Measurements from ENCODE around the gene ITFG1. TPM values are rescaled to one million over a fixed set of nuclear protein-coding genes. Genes with fewer than 3 reads are reported as not detected.
"Not testable (repeated sequence)": the region's sequence is repeated elsewhere in the genome, so short reads cannot be mapped to it uniquely, and the experiment has no call there.

ITFG1 gene
- total RNA-seq, 2 experiments from 2014 or later = 18.0 to 18.5 TPM

DNA sequence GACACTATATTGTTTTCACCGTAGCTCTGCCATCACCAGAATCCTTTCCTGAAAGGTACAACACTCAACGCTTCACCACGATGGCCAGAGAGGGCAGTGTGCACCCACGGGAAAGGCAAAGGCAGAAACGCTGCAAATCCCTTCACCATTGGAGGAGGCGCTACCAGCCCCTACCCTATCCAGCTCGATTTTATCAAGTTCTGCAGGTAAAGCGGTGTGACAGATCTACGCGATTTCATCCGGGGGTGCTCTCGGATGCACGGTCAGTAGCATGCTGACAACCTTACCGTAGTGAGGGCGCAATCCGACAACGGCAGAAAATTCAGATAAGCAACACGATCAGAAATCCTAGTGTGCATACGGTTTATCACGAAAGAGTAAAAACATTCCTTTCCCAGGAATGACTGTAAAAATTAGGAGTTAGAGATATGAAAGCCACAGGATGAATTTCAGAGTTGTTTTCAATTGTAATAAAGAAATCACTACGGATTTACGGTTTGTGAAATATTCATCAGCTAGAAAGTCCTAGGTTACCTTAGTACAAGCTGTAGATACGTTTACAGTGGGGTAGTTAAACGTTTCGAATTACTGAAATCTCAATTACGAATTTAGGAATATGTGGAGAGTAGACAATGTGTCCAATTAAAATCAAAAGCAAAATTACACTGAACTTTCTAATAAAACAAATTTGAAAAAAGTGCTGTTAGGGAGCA is 318.9 kb downstream of the ITFG1 start:
- peak overlapping the region; percentile 87 for H3K4me3 Mint-ChIP-seq
- H3K27me3 Mint-ChIP-seq = peaks cover 21% of the 10 kb centered on the region
- H3K27me3 ChIP-seq (ENCODE audit: control insufficient read depth in 1 of 2, insufficient read depth in 2 of 2, low read length in 2 of 2) = peaks cover 0 to 8% of the 10 kb centered on the region in 2 experiments
- no peak overlapping the region for H3K27ac ChIP-seq (ENCODE audit: low read depth in 1 of 2, low read length in 2 of 2)
- ATAC-seq (ENCODE audit: poor library complexity) (peak; percentile 82), DNase-seq (peak; percentile 63 to 91 (median 77))
- H3K36me3 ChIP-seq (ENCODE audit: insufficient read depth, low read length) = no peaks in the 10 kb centered on the region
- no peaks in the 10 kb centered on the region for H3K9me3 Mint-ChIP-seq
- H3K36me3 Mint-ChIP-seq (ENCODE audit: low read depth) = no peaks in the 10 kb centered on the region
- H3K9me3 ChIP-seq (ENCODE audit: control insufficient read depth in 1 of 2, insufficient read depth in 1 of 2, low read length in 2 of 2) = no peaks in the 10 kb centered on the region
- H3K27ac Mint-ChIP-seq = peak overlapping the region; percentile 45
- TF ChIP-seq, protein P1, sequence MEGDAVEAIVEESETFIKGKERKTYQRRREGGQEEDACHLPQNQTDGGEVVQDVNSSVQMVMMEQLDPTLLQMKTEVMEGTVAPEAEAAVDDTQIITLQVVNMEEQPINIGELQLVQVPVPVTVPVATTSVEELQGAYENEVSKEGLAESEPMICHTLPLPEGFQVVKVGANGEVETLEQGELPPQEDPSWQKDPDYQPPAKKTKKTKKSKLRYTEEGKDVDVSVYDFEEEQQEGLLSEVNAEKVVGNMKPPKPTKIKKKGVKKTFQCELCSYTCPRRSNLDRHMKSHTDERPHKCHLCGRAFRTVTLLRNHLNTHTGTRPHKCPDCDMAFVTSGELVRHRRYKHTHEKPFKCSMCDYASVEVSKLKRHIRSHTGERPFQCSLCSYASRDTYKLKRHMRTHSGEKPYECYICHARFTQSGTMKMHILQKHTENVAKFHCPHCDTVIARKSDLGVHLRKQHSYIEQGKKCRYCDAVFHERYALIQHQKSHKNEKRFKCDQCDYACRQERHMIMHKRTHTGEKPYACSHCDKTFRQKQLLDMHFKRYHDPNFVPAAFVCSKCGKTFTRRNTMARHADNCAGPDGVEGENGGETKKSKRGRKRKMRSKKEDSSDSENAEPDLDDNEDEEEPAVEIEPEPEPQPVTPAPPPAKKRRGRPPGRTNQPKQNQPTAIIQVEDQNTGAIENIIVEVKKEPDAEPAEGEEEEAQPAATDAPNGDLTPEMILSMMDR (IDR thresholded peaks at IDR 0.05) = peak; percentile 83
- ChIA-PET POLR2A (interaction anchor here (0.7 to 4.0 kb wide), 9 partner anchors 20 to 1243 kb away, joined by 3 to 23 read pairs (median 3); partner anchors contain the start of genes DNAJA2, ITFG1, PHKB and SIAH1), CTCF (interaction anchor here (0.6 to 3.7 kb wide), 22 partner anchors 8 to 1488 kb away, joined by 3 to 21 read pairs (median 4); partner anchors contain the start of genes ABCC11, ITFG1 and PHKB)
- intact Hi-C loops (cut with DNase I, micrococcal nuclease) = loop anchor here (1.0 to 10.0 kb wide), 15 partner anchors 105 to 1493 kb away; partner anchors contain the start of genes DNAJA2 (in 2 of the 2), ABCC11 (in 1 of the 2), C16orf87 (in 1 of the 2) and ITFG1 (in 1 of the 2)
- H3K4me1 Mint-ChIP-seq (ENCODE audit: low read depth) = peaks cover 17% of the 10 kb centered on the region
- peak overlapping the region; percentile 56 for H3K4me3 ChIP-seq (ENCODE audit: low read length)
- peaks cover 17% of the 10 kb centered on the region for H3K4me1 ChIP-seq (ENCODE audit: insufficient read depth, low read length)

DNA sequence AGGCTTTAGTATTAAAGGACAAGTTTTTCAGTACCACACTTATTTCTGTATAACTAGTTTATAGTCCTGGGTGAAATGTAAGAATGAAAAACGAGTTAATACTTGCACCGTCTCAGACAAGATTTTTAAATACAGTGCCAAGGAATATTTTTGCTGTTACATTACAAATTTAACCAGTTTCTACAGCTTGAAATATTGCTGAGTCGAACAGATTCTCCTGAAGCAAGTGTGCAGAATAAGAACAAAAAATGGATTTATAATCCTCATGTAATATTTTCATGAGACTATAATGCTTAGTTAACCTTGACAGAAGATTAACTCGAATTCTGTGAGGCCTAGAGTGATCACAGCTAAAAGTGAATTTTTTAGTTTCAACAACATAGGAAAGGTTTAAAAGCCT is 320.2 kb downstream of the ITFG1 start:
- Histone ChIP-seq H3K9me3 (ENCODE audit: control insufficient read depth in 1 of 2, insufficient read depth in 1 of 2, low read length in 2 of 2) (no peaks in the 10 kb centered on the region), H3K27me3 (ENCODE audit: control insufficient read depth in 1 of 2, insufficient read depth in 2 of 2, low read length in 2 of 2) (peaks cover 0 to 8% of the 10 kb centered on the region in 2 experiments), H3K36me3 (ENCODE audit: insufficient read depth, low read length) (no peaks in the 10 kb centered on the region), H3K4me1 (ENCODE audit: insufficient read depth, low read length) (peaks cover 20% of the 10 kb centered on the region), H3K4me3 (ENCODE audit: low read length) (no peak overlapping the region), H3K27ac (ENCODE audit: low read depth in 1 of 2, low read length in 2 of 2) (no peak overlapping the region)
- Mint-ChIP-seq H3K4me1 (ENCODE audit: low read depth) (peaks cover 17% of the 10 kb centered on the region), H3K9me3 (no peaks in the 10 kb centered on the region), H3K27me3 (peaks cover 21% of the 10 kb centered on the region), H3K36me3 (ENCODE audit: low read depth) (no peaks in the 10 kb centered on the region), H3K27ac (no peak overlapping the region), H3K4me3 (no peak overlapping the region)
- ChIA-PET POLR2A (interaction anchor here (0.8 to 1.2 kb wide), 2 partner anchors 19 to 1245 kb away, joined by 3 read pairs; partner anchors contain the start of gene SIAH1), CTCF (interaction anchor here (1.1 to 3.7 kb wide), 4 partner anchors 9 to 1024 kb away, joined by 3 to 21 read pairs (median 6); no protein-coding TSS in a partner anchor)
- no peak for ATAC-seq (ENCODE audit: poor library complexity)
- no peak for DNase-seq
- intact Hi-C loops (cut with DNase I, micrococcal nuclease) = loop anchor here (1.0 to 10.0 kb wide), 13 partner anchors 103 to 1494 kb away; partner anchors contain the start of genes ABCC11 (in 1 of the 2), C16orf87 (in 1 of the 2), DNAJA2 (in 1 of the 2) and ITFG1 (in 1 of the 2)
- TF ChIP-seq, protein P1 (IDR thresholded peaks at IDR 0.05) = no peak

DNA sequence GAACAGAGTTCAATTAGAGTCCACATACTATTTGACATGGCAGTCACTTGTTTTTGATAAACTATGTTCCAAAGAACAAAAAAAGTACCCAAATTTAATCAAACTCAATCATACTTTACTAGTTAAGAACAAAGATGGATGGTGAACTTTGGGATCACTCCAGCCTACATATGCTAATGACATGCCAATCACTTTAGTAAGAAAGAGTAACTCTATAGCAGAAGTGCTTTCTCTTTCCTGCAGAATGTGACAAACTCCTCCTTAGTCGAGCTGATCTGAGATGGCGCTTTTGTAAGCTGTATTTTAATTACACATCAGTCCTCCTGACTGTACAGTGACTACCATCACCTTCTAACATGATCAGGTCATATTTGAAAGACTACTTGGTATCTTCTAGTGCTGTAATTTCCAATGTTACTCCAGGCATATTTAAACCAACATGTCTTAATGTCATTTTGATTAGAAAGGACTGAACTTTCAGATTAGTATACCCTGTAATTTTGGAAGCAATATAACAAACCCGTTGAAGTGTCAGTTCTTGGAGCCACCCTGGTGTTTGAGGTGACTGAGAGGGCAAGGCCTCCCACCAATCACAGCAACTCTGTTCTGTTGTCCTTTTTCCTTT is 321.2 kb downstream of the ITFG1 start:
- peak overlapping the region; percentile 39 for H3K27ac Mint-ChIP-seq
- no peak for ATAC-seq (ENCODE audit: poor library complexity)

DNA sequence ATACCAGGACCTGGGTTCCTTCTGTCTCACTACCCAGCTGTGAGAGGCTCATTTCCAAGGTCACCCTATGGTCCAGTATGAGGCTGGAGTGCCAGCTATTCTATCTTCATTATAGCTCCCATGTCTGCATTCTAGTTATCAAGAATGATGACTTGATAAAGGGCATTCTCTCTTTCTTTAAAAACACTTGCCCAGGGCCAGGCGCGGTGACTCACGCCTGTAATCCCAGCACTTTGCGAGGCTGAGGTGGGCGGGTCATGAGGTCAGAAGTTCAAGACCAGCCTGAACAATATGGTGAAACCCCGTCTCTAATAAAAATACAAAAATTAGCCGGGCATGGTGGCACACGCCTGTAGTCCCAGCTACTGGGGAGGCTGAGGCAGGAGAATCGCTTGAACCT is 322.9 kb downstream of the ITFG1 start:
- H3K9me3 ChIP-seq (ENCODE audit: control insufficient read depth in 1 of 2, insufficient read depth in 1 of 2, low read length in 2 of 2); ATAC-seq (ENCODE audit: poor library complexity); DNase-seq; H3K36me3 ChIP-seq (ENCODE audit: insufficient read depth, low read length); POLR2A ChIA-PET; H3K27me3 ChIP-seq (ENCODE audit: control insufficient read depth in 1 of 2, insufficient read depth in 2 of 2, low read length in 2 of 2); H3K27ac ChIP-seq (ENCODE audit: low read depth in 1 of 2, low read length in 2 of 2); H3K27ac Mint-ChIP-seq; H3K4me3 ChIP-seq (ENCODE audit: low read length); intact Hi-C loops (cut with DNase I, micrococcal nuclease); H3K36me3 Mint-ChIP-seq (ENCODE audit: low read depth); H3K9me3 Mint-ChIP-seq; H3K4me3 Mint-ChIP-seq; CTCF ChIA-PET: not testable (repeated sequence)
- H3K4me1 ChIP-seq (ENCODE audit: insufficient read depth, low read length) = peaks cover 10% of the 10 kb centered on the region
- Mint-ChIP-seq H3K4me1 (ENCODE audit: low read depth) (peaks cover 17% of the 10 kb centered on the region), H3K27me3 (peaks cover 12% of the 10 kb centered on the region)

More for the DNA sequence above, 321.2 kb downstream of the ITFG1 start:
- peaks cover 17% of the 10 kb centered on the region for H3K4me1 Mint-ChIP-seq (ENCODE audit: low read depth)
- ChIA-PET CTCF (no interaction called here), POLR2A (no interaction called here)
- H3K27me3 Mint-ChIP-seq = peaks cover 17% of the 10 kb centered on the region
- no peak overlapping the region for H3K4me3 Mint-ChIP-seq
- Histone ChIP-seq H3K27me3 (ENCODE audit: control insufficient read depth in 1 of 2, insufficient read depth in 2 of 2, low read length in 2 of 2) (peaks cover 0 to 8% of the 10 kb centered on the region in 2 experiments), H3K9me3 (ENCODE audit: control insufficient read depth in 1 of 2, insufficient read depth in 1 of 2, low read length in 2 of 2) (no peaks in the 10 kb centered on the region), H3K27ac (ENCODE audit: low read depth in 1 of 2, low read length in 2 of 2) (no peak overlapping the region), H3K4me1 (ENCODE audit: insufficient read depth, low read length) (peaks cover 19% of the 10 kb centered on the region), H3K4me3 (ENCODE audit: low read length) (no peak overlapping the region), H3K36me3 (ENCODE audit: insufficient read depth, low read length) (no peaks in the 10 kb centered on the region)
- intact Hi-C loops (cut with DNase I, micrococcal nuclease) = loop anchor here (5.0 to 10.0 kb wide), 11 partner anchors 102 to 1495 kb away; partner anchors contain the start of genes ABCC11 (in 1 of the 2), C16orf87 (in 1 of the 2), DNAJA2 (in 1 of the 2) and ITFG1 (in 1 of the 2)
- no peaks in the 10 kb centered on the region for H3K36me3 Mint-ChIP-seq (ENCODE audit: low read depth)
- DNase-seq = peak in 1 of 14 experiments; percentile 7
- TF ChIP-seq, protein P1 (IDR thresholded peaks at IDR 0.05) = no peak
- no peaks in the 10 kb centered on the region for H3K9me3 Mint-ChIP-seq

Measured in CD4-positive, alpha-beta T cell (primary cell).